Smooth muscle cell (in vitro differentiated cells): Measurements from ENCODE around the gene TMEM222. TPM values are rescaled to one million over a fixed set of nuclear protein-coding genes. Genes with fewer than 3 reads are reported as not detected.

Experiments
- DNase-seq: peaks from one replicate; lab custom pipeline; 2025; ENCODE audit not compliant: unreplicated experiment; lab: John Stamatoyannopoulos, UW
- H2AFZ ChIP-seq: fragments of 200-600 bp; sonication (generic); 2 replicates; pipeline ENCODE4 v1.6.0; 2016; ENCODE audit warnings: antibody characterized with exemption, low read depth, mild to moderate bottlenecking
- H3F3A ChIP-seq: fragments of 200-600 bp; sonication (generic); 2 replicates; pipeline ENCODE4 v1.6.0; 2017; ENCODE audit warnings: antibody characterized with exemption, low read depth
- H3K27ac ChIP-seq: fragments of 200-600 bp; sonication (generic); 2 replicates; pipeline ENCODE4 v1.5.1; 2016; ENCODE audit warnings: low read depth, mild to moderate bottlenecking
- H3K27me3 ChIP-seq: fragments of 200-600 bp; sonication (generic); 2 replicates; pipeline ENCODE4 v1.6.1; 2016; ENCODE audit warnings: low read depth, mild to moderate bottlenecking
- H3K36me3 ChIP-seq: fragments of 200-600 bp; sonication (generic); 2 replicates; pipeline ENCODE4 v1.5.1; 2016; ENCODE audit warnings: low read depth
- H3K4me1 ChIP-seq: fragments of 200-600 bp; sonication (generic); 2 replicates; pipeline ENCODE4 v1.5.1; 2016; ENCODE audit warnings: low read depth
- H3K4me2 ChIP-seq: fragments of 200-600 bp; sonication (generic); 2 replicates; pipeline ENCODE4 v1.6.0; 2016; ENCODE audit warnings: mild to moderate bottlenecking
- H3K4me3 ChIP-seq: fragments of 200-600 bp; sonication (generic); 2 replicates; pipeline ENCODE4 v1.5.1; 2016; ENCODE audit warnings: mild to moderate bottlenecking
- H3K79me2 ChIP-seq: fragments of 200-600 bp; sonication (generic); 2 replicates; pipeline ENCODE4 v1.6.0; 2016; ENCODE audit warnings: low read depth, mild to moderate bottlenecking
- H3K9ac ChIP-seq: fragments of 200-600 bp; sonication (generic); 2 replicates; pipeline ENCODE4 v1.6.0; 2016; ENCODE audit warnings: low read depth
- H3K9me3 ChIP-seq: fragments of 200-600 bp; sonication (generic); replicated peaks from 2 replicates; pipeline ENCODE4 v1.5.1; 2016; ENCODE audit warnings: low read depth
- H4K20me1 ChIP-seq: fragments of 200-600 bp; sonication (generic); 2 replicates; pipeline ENCODE4 v1.6.0; 2016; ENCODE audit warnings: low read depth
- CTCF ChIP-seq: fragments of 200-600 bp; sonication (generic); IDR thresholded peaks from 2 replicates; pipeline ENCODE4 v1.5.1; 2017; ENCODE audit warnings: borderline replicate concordance, mild to moderate bottlenecking, antibody characterized with exemption; ENCODE audit not compliant: insufficient read depth, poor library complexity, severe bottlenecking
- WGBS: methylation state at CpG from one replicate; pipeline ENCODE4 v1.1.7; 2016; ENCODE audit warnings: low lambda C conversion rate; 5-methylcytosine and 5-hydroxymethylcytosine counted together
- polyA plus RNA-seq: library from polyadenylated mRNA; unstranded; fragments of >200 nt; fragmentation: Nextera tagmentation; extraction: Ambion mirVana; gene quantifications from 2 replicates; pipeline ENCODE4 v1.2.1, GENCODE V29; 2016
- total RNA-seq: library from RNA; depleted of rRNA; stranded (reverse); fragments of >200 nt; gene quantifications from 2 replicates; pipeline ENCODE4 v1.2.3, GENCODE V29; 2014

The TMEM222 gene
- total RNA-seq (23.6 and 28.0 TPM in 2 replicates), polyA plus RNA-seq (49.3 and 60.7 TPM in 2 replicates)

GRCh38 chr1:27321813-27322568 lies at the start of gene TMEM222:
Gene TMEM222, plus strand, starts transcription at chr1:27322163. Its CDS starts 35 bp downstream, at chr1:27322198.
- peak; percentile 91 for DNase-seq
- no peaks in the 10 kb centered on the region for H3F3A ChIP-seq
- peaks cover 12% of the 10 kb centered on the region for H4K20me1 ChIP-seq
- peak within 1 kb of the TSS; percentile 84 for H3K4me3 ChIP-seq
- TF ChIP-seq CTCF, result no peak
- 2% methylated on average over 65 of the region's 67 CpGs for WGBS
- peaks cover 11% of the 10 kb centered on the region for H3K4me1 ChIP-seq
- H3K9ac ChIP-seq, result peak within 1 kb of the TSS; percentile 93
- no peaks in the 10 kb centered on the region for H3K27me3 ChIP-seq
- peak within 1 kb of the TSS; percentile 85 for H3K27ac ChIP-seq
- peaks cover 47% of the 10 kb centered on the region for H3K79me2 ChIP-seq
- H2AFZ ChIP-seq, result peak within 1 kb of the TSS; percentile 73
- H3K36me3 ChIP-seq, result no peaks in the 10 kb centered on the region
- peak within 1 kb of the TSS; percentile 99 for H3K4me2 ChIP-seq
- H3K9me3 ChIP-seq, result no peaks in the 10 kb centered on the region

DNA sequence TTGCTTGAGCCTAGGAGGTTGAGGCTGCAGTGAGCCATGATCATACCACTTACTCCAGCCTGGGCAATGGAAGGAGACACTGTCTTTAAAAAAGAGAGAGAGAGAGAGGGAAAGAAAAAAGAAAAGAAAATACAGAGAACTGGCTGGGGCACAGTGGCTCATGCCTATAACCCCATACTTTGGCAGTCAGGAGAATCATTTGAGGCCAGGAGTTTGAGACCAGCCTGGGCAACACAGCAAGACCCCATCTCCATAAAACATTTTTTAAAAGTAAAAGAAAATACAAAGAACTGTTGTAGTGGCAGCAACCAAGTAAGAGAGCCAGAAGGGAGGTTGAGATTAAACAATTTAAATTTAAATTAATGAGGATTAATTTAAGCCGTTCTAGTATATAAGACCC lies 47.8 kb upstream of the TMEM222 start:
- TF ChIP-seq CTCF, result no peak
- no peaks in the 10 kb centered on the region for H3K4me1 ChIP-seq
- no peaks in the 10 kb centered on the region for H3F3A ChIP-seq
- 97% methylated on average over 1 of the region's 1 CpG for WGBS
- no peak overlapping the region for H2AFZ ChIP-seq
- no peak overlapping the region for H3K4me3 ChIP-seq
- no peak overlapping the region for H3K27ac ChIP-seq
- H3K9me3 ChIP-seq, result peaks cover 6% of the 10 kb centered on the region
- no peaks in the 10 kb centered on the region for H4K20me1 ChIP-seq
- DNase-seq, result no peak
- no peak overlapping the region for H3K9ac ChIP-seq
- H3K4me2 ChIP-seq, result no peak overlapping the region
- H3K27me3 ChIP-seq, result no peaks in the 10 kb centered on the region
- no peaks in the 10 kb centered on the region for H3K36me3 ChIP-seq
- H3K79me2 ChIP-seq, result no peaks in the 10 kb centered on the region

- no peak overlapping the region for H3K4me3 ChIP-seq
- H4K20me1 ChIP-seq, result no peaks in the 10 kb centered on the region
- no peaks in the 10 kb centered on the region for H3K27me3 ChIP-seq
- H3K4me1 ChIP-seq, result no peaks in the 10 kb centered on the region
- no peak for DNase-seq
- H3K36me3 ChIP-seq, result no peaks in the 10 kb centered on the region
- H3K4me2 ChIP-seq, result no peak overlapping the region
- 78% methylated on average over 3 of the region's 3 CpGs for WGBS
- no peaks in the 10 kb centered on the region for H3K79me2 ChIP-seq
- H3F3A ChIP-seq, result no peaks in the 10 kb centered on the region
- H3K27ac ChIP-seq, result no peak overlapping the region
- peaks cover 6% of the 10 kb centered on the region for H3K9me3 ChIP-seq
- no peak overlapping the region for H2AFZ ChIP-seq
- TF ChIP-seq CTCF, result no peak
- H3K9ac ChIP-seq, result no peak overlapping the region
Measured at GRCh38 chr1:27275696-27276095, 46.3 kb upstream of the TMEM222 start.
